Ishikawa (cell line): ENCODE measurements around the gene TMEM88.

ENCODE experiments used
- CEBPB ChIP-seq: IDR thresholded peaks from 2 replicates; pipeline ENCODE4 v1.6.1; 2012
- CREB1 ChIP-seq: IDR thresholded peaks from 2 replicates; pipeline ENCODE4 v1.6.1; 2012; ENCODE audit warnings: low read depth
- EGR1 ChIP-seq: IDR thresholded peaks from 2 replicates; pipeline ENCODE4 v1.6.1; 2012
- EP300 ChIP-seq: IDR thresholded peaks from 2 replicates; pipeline ENCODE4 v1.6.1; 2012; ENCODE audit warnings: borderline replicate concordance
- RAD21 ChIP-seq: IDR thresholded peaks from 2 replicates; pipeline ENCODE4 v1.6.1; 2012; ENCODE audit warnings: low read depth
- TAF1 ChIP-seq: IDR thresholded peaks from 2 replicates; pipeline ENCODE4 v1.6.1; 2012; ENCODE audit warnings: low read depth, mild to moderate bottlenecking
- TCF12 ChIP-seq: IDR thresholded peaks from 2 replicates; pipeline ENCODE4 v1.6.1; 2012; ENCODE audit warnings: low read depth
- TEAD4 ChIP-seq: IDR thresholded peaks from 2 replicates; pipeline ENCODE4 v1.6.1; 2012
- YY1 ChIP-seq: IDR thresholded peaks from 2 replicates; pipeline ENCODE4 v1.6.1; 2012; ENCODE audit warnings: low read depth
- ZBTB7A ChIP-seq: IDR thresholded peaks from 2 replicates; pipeline ENCODE4 v1.6.1; 2012; ENCODE audit warnings: low read depth
- TF ChIP-seq, protein P1 (sequence below): IDR thresholded peaks from 2 replicates; pipeline ENCODE4 v1.6.1; 2012
- TF ChIP-seq, protein P2 (sequence below): IDR thresholded peaks from 2 replicates; pipeline ENCODE4 v1.6.1; 2012; ENCODE audit warnings: low read depth, mild to moderate bottlenecking
- TF ChIP-seq, protein P3 (sequence below): IDR thresholded peaks from 2 replicates; pipeline ENCODE4 v1.6.1; 2012

DNA sequence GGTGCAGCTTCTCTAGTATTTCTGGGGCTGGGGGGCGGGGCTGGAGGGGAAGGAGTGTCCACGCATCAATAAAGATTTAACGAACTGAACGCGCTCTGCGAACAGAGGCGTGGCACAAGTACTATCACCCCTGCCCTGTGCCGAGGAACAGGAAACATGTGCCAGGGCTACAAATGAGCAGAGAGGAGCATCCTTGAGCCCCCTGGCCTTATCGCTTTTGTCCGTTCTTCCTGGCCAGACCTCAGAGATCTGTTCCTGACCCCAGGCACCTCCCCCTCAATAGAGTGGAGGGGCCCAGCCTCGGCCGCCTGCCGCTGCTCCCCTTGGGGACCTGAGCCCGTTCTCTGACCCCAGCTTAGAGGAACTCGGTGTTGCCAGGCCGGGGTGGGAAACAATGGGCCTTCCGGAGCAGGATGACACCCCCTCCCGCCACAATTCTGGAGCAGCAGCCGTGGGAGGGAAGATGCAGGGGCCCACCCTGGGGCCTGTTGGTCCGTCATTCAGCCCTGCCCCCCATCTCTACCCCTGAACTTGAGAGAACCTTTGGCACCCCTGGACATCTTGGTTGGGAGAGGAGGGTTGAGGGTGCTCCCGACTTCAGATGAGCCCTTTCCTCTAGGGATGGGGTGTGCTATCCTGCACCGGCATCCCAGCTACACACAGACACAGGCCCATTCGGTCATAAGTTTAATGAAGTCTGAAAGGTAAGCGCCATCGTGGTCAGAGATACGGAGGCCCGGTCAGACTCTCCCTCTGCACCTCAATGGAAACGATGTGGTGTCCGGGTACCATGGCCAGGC, 1.3 kb downstream of the TMEM88 start:
- TF ChIP-seq EGR1 (no peak), EP300 (no peak), RAD21 (no peak), CEBPB (no peak), ZBTB7A (no peak), TCF12 (no peak), YY1 (no peak), TEAD4 (no peak), CREB1 (no peak), TAF1 (no peak)
- TF ChIP-seq, protein P1, sequence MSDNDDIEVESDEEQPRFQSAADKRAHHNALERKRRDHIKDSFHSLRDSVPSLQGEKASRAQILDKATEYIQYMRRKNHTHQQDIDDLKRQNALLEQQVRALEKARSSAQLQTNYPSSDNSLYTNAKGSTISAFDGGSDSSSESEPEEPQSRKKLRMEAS = no peak
- TF ChIP-seq, protein P2, sequence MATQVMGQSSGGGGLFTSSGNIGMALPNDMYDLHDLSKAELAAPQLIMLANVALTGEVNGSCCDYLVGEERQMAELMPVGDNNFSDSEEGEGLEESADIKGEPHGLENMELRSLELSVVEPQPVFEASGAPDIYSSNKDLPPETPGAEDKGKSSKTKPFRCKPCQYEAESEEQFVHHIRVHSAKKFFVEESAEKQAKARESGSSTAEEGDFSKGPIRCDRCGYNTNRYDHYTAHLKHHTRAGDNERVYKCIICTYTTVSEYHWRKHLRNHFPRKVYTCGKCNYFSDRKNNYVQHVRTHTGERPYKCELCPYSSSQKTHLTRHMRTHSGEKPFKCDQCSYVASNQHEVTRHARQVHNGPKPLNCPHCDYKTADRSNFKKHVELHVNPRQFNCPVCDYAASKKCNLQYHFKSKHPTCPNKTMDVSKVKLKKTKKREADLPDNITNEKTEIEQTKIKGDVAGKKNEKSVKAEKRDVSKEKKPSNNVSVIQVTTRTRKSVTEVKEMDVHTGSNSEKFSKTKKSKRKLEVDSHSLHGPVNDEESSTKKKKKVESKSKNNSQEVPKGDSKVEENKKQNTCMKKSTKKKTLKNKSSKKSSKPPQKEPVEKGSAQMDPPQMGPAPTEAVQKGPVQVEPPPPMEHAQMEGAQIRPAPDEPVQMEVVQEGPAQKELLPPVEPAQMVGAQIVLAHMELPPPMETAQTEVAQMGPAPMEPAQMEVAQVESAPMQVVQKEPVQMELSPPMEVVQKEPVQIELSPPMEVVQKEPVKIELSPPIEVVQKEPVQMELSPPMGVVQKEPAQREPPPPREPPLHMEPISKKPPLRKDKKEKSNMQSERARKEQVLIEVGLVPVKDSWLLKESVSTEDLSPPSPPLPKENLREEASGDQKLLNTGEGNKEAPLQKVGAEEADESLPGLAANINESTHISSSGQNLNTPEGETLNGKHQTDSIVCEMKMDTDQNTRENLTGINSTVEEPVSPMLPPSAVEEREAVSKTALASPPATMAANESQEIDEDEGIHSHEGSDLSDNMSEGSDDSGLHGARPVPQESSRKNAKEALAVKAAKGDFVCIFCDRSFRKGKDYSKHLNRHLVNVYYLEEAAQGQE = no peak
- TF ChIP-seq, protein P3, sequence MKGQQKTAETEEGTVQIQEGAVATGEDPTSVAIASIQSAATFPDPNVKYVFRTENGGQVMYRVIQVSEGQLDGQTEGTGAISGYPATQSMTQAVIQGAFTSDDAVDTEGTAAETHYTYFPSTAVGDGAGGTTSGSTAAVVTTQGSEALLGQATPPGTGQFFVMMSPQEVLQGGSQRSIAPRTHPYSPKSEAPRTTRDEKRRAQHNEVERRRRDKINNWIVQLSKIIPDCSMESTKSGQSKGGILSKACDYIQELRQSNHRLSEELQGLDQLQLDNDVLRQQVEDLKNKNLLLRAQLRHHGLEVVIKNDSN = no peak
